Aorta (tissue), 5 donors: ENCODE measurements around the gene TBC1D20. TPM values are rescaled to one million over a fixed set of nuclear protein-coding genes. Genes with fewer than 3 reads are reported as not detected.

Experiments
- ATAC-seq: fragments of 200-7000 bp; cut with Tn5 transposase; one replicate; pipeline ENCODE4 v1.9.1; 2022; ENCODE audit warnings: moderate library complexity; ENCODE audit not compliant: low FRiP score
- DNase-seq, 2 donors: peaks; one replicate each; pipeline ENCODE4 v3.0.0-alpha.2; 2020
- H3K27ac ChIP-seq, 2 donors: one replicate each; pipeline ENCODE4 v1.5.1; 2013; ENCODE audit warnings: low read length in 2 of 2, mild to moderate bottlenecking in 2 of 2, moderate library complexity in 2 of 2, control low read depth in 1 of 2, inconsistent platforms in 1 of 2, low read depth in 1 of 2
- H3K27me3 ChIP-seq, 2 donors: one replicate each; pipeline ENCODE4 v1.6.1; 2013; ENCODE audit warnings: control low read depth in 1 of 2, low read length in 1 of 2, mild to moderate bottlenecking in 1 of 2, moderate library complexity in 1 of 2; ENCODE audit not compliant: insufficient read depth in 2 of 2, control insufficient read depth in 1 of 2
- H3K36me3 ChIP-seq, 2 donors: one replicate each; pipeline ENCODE4 v1.6.1; 2013; ENCODE audit warnings: control low read depth in 1 of 2, low read length in 1 of 2, mild to moderate bottlenecking in 1 of 2; ENCODE audit not compliant: insufficient read depth in 2 of 2, control insufficient read depth in 1 of 2
- H3K4me1 ChIP-seq, 2 donors: one replicate each; pipeline ENCODE4 v1.6.1; 2013; ENCODE audit warnings: low read length in 2 of 2, control low read depth in 1 of 2, mild to moderate bottlenecking in 1 of 2, moderate library complexity in 1 of 2; ENCODE audit not compliant: insufficient read depth in 2 of 2, control insufficient read depth in 1 of 2
- H3K4me3 ChIP-seq, 2 donors: one replicate each; pipeline ENCODE4 v1.5.1; 2013; ENCODE audit warnings: low read length in 2 of 2, control low read depth in 1 of 2, mild to moderate bottlenecking in 1 of 2
- H3K9me3 ChIP-seq: one replicate; pipeline ENCODE4 v1.6.1; 2013; ENCODE audit warnings: mild to moderate bottlenecking, low read length; ENCODE audit not compliant: control insufficient read depth
- WGBS, 2 donors: extraction: QIAGEN DNeasy Blood & Tissue Kit; methylation state at CpG; one replicate each; pipeline ENCODE4 v1.1.7; 2013; 5-methylcytosine and 5-hydroxymethylcytosine counted together
- intact Hi-C, 2 donors: fragments of 100-400 bp; cut with DNase I; formaldehyde crosslinking; loops; one replicate each; pipeline versions ENCODE4 v1.14.2 to v1.15.0; 2022
- polyA plus RNA-seq, 2 donors: library from polyadenylated mRNA; stranded (reverse); fragments of 200-250 nt; gene quantifications; one replicate each; pipeline ENCODE4 v1.2.3, GENCODE V29; 2013
- total RNA-seq, 2 donors: library from RNA; stranded (reverse); fragmentation: NEBNext Ultra II Directional; extraction: Animal tissue kit (Norgen Biotek cat#: 25700); gene quantifications; one replicate each; pipeline ENCODE4 v1.2.1, GENCODE V29; 2021
- donor health status: healthy with polysubstance abuse.
- donor health status: Bipolar disorder and iron deficiency.
- donor health status: DM: no; HTN: no; CAD: no.
- donor health status: DM: no; HTN: no; CAD: no.
- donor health status: DM: yes; HTN: yes; CAD: no.

TBC1D20 gene
- total and polyA plus RNA-seq, 4 donors: 9.5 to 39.1 (median 27.2) TPM

DNA sequence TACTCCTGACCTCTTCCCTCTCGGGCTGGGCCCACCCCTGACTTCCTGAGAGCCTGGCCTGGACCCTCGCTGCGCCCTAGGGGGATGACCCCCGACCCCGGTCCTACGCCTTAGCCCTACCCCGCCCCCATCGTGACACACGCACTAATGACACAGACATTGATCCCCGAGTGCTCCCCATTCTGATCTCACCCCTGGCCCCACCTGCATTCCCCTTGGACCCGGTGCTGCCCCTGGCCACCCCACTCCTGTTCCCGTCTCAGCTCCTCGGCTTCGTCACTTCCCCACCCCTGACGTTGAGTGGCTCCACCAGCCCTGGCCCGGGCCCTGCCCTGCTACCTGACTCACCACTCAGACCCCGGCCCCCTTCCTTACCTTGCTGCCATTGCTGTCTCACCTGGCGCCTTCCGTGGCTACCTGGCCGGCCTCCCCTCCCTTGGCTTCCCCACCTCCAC lies 42.1 kb downstream of the TBC1D20 start:
- DNase-seq: peak in 1 of 2 donors; percentile 55
- ATAC-seq: no peak
- H3K27ac ChIP-seq: no peak overlapping the region
- WGBS, 2 donors: 91 to 93% methylated on average over 18 to 20 of the region's 20 CpGs
- no peaks in the 10 kb centered on the region for H3K4me1 ChIP-seq
- intact Hi-C loops: no loop called here
- peaks cover 0 to 9% of the 10 kb centered on the region in 2 donors for H3K36me3 ChIP-seq
- no peaks in the 10 kb centered on the region for H3K27me3 ChIP-seq
- no peak overlapping the region for H3K4me3 ChIP-seq
- no peaks in the 10 kb centered on the region for H3K9me3 ChIP-seq

DNA sequence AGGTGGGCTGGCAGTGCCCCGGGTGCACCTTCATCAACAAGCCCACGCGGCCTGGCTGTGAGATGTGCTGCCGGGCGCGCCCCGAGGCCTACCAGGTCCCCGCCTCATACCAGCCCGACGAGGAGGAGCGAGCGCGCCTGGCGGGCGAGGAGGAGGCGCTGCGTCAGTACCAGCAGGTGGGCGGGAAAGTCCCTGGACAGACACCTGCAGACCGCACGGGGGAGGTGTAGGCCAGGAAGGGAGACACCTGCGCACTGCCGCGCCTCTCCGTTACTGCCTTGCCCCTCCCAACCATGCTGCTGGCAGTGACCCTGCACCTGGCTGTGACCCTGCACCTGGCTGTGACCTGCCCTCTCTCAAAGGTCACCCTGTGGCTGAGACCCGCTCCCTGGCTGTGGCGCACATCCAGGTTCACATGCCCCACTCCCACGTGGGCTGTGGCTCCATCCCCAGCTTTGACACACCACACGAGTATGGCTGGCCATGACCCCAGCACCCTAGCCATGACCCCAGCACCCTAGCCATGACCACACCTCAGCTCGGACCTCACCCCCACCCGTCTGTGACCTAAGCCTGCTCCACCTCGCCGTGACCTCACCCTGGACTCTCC lies 42.7 kb downstream of the TBC1D20 start:
- Histone ChIP-seq H3K27me3 (no peaks in the 10 kb centered on the region), H3K27ac (no peak overlapping the region), H3K4me1 (no peaks in the 10 kb centered on the region), H3K36me3 (peaks cover 0 to 9% of the 10 kb centered on the region in 2 donors), H3K9me3 (no peaks in the 10 kb centered on the region), H3K4me3 (no peak overlapping the region)
- WGBS, 2 donors: 91 to 92% methylated on average over 32 of the region's 32 CpGs
- intact Hi-C loops: no loop called here
- DNase-seq (no peak), ATAC-seq (peak; percentile 13)

DNA sequence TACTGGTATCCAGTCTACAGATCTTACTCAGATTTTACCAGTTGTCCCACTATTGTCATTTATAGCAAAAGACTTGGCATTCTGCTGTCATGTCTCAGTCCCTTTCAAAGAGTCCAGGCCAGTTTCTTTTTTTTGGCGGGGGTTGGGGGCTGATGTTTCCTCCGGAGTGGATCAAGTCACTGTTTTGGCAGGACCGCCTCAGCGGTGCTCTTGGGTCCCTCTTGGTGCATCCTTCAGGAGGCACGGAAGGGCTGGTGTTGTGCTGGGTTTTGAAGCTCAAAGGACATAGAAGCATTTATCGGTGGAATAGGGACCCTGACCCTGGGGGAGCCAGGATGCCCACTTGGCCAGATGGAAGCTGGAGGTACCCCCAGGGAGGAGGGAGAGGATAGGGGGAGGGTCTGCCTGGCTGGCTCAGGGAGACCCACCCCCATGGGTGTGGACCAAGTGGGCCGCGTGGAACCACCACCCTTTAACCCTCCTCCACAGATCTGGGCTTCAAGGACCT lies 43.4 kb downstream of the TBC1D20 start:
- no peaks in the 10 kb centered on the region for H3K27me3 ChIP-seq
- ATAC-seq (no peak), DNase-seq (peak in 1 of 2 donors; percentile 23)
- peaks cover 0 to 8% of the 10 kb centered on the region in 2 donors for H3K36me3 ChIP-seq
- intact Hi-C loops: no loop called here
- H3K4me1 ChIP-seq: no peaks in the 10 kb centered on the region
- no peak overlapping the region for H3K27ac ChIP-seq
- H3K9me3 ChIP-seq: no peaks in the 10 kb centered on the region
- 80 to 83% methylated on average over 8 of the region's 8 CpGs for WGBS, 2 donors
- H3K4me3 ChIP-seq: no peak overlapping the region

DNA sequence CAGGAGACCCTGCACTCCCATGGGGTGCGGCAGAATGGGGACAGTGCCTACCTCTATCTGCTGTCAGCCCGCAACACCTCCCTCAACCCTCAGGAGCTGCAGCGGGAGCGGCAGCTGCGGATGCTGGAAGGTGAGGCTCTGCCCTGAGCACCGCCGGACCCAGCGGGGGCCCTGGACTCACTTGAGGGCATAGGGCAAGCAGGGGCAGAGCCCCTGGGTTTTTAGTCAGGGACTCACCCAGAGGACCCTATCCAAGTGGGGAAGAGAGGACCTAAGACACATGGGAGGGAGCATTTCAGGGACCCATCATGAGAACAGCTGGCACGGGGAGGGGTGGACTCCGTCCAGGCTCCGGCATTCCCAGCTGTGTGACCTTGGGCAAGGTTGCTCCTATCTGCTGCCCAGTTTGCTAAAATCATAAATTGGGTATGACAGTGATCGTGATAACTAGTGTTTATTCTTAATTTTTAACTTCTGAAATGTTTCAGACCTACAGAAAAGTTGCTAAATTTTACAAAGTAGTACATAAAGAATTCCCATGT lies 44.5 kb downstream of the TBC1D20 start:
- Histone ChIP-seq H3K4me1 (no peaks in the 10 kb centered on the region), H3K27me3 (no peaks in the 10 kb centered on the region), H3K36me3 (peaks cover 0 to 8% of the 10 kb centered on the region in 2 donors), H3K4me3 (no peak overlapping the region), H3K27ac (no peak overlapping the region), H3K9me3 (no peaks in the 10 kb centered on the region)
- intact Hi-C loops: no loop called here
- ATAC-seq (no peak), DNase-seq (no peak)
- WGBS, 2 donors: 88 to 90% methylated on average over 12 of the region's 12 CpGs

DNA sequence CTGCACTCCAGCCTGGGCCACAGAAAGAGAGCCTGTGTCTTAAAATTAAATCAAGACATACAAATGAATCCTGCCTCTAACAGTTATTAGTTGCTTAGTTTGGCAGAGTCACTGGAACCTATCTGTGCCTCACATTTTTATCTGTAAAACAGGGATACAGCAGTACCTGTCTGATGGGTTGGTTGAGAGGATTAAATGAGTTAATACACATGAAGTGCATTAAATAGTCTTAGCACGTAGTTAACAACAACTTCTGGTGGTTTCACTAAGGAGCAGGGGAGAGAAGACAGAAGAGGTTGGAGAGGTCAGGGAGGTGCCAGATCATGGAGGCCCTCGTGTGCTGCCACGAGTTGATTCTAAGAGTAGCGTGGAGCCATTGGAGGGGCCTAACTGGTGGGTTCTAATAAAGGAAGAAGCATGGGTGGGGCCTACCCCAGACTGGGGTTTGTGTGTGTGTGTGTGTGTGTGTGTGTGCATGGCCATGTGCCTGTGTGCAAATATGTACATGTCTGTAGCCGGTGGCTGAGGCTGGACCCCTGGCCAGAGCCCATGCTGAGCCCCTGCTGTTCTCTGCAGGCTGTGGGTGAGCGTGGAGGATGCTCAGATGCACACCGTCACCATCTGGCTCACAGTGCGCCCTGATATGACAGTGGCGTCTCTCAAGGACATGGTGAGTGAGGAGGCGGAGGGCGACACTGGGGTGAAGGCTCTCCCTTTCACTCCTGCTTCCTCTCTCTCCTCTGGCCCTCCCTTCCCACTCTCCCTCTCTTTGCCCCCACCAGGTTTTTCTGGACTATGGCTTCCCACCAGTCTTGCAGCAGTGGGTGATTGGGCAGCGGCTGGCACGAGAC lies 45.2 kb downstream of the TBC1D20 start:
- Histone ChIP-seq H3K27ac (no peak overlapping the region), H3K4me3 (no peak overlapping the region), H3K36me3 (peaks cover 0 to 8% of the 10 kb centered on the region in 2 donors), H3K9me3 (no peaks in the 10 kb centered on the region), H3K27me3 (no peaks in the 10 kb centered on the region), H3K4me1 (no peaks in the 10 kb centered on the region)
- ATAC-seq (no peak), DNase-seq (no peak)
- 87% methylated on average over 13 of the region's 13 CpGs for WGBS, 2 donors
- intact Hi-C loops: no loop called here

DNA sequence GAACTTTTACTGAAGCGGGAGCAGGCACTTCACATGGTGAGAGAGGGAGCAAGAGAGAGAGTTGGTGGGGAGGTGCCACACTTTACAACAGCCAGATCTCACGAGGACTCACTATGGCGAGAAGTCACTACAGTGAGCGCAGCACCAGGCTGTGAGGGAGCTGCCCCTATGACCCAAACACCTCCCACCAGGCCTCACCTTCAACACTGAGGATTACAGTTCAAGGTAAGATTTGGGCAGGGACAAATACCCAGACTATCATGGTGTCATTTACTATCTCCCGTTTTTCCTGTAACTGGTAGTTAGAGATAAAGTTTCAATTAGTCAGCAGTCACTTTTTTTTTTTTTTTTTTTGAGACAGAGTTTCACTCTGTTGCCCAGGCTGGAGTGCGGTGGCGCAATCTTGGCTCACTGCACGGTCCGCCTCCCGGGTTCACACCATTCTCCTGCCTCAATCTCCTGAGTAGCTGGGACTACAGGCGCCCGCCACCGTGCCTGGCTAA lies 46.5 kb downstream of the TBC1D20 start:
- WGBS, 2 donors: 87 to 92% methylated on average over 13 of the region's 13 CpGs
- no peaks in the 10 kb centered on the region for H3K4me1 ChIP-seq
- no peaks in the 10 kb centered on the region for H3K9me3 ChIP-seq
- intact Hi-C loops: no loop called here
- H3K27ac ChIP-seq: no peak overlapping the region
- H3K27me3 ChIP-seq: no peaks in the 10 kb centered on the region
- no peak for DNase-seq
- no peak overlapping the region for H3K4me3 ChIP-seq
- ATAC-seq: no peak
- peaks cover 0 to 8% of the 10 kb centered on the region in 2 donors for H3K36me3 ChIP-seq

DNA sequence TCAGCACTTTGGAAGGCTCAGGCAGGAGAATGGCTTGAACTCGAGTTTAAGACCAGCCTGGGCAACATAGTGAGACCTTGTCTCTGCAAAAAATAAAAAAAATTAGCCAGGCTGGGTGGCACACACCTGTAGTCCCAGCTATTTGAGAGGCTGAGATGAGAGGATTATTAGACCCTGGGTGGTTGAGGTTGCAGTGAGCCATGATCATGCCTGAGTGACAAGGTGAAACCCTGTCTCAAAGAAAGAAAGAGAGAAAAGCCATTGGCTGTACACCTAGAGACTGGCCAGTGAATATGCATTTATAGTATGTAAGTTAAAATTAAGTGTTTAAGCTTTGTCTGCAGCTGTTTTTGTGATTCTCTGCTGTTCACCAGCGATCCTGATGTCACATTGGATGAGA lies 48.2 kb downstream of the TBC1D20 start:
- no peak for ATAC-seq
- Histone ChIP-seq H3K27me3 (no peaks in the 10 kb centered on the region), H3K36me3 (peaks cover 0 to 4% of the 10 kb centered on the region in 2 donors), H3K4me3 (no peak overlapping the region), H3K27ac (no peak overlapping the region), H3K9me3 (no peaks in the 10 kb centered on the region), H3K4me1 (no peaks in the 10 kb centered on the region)
- 80 to 87% methylated on average over 2 of the region's 2 CpGs for WGBS, 2 donors
- intact Hi-C loops: no loop called here
- no peak for DNase-seq

DNA sequence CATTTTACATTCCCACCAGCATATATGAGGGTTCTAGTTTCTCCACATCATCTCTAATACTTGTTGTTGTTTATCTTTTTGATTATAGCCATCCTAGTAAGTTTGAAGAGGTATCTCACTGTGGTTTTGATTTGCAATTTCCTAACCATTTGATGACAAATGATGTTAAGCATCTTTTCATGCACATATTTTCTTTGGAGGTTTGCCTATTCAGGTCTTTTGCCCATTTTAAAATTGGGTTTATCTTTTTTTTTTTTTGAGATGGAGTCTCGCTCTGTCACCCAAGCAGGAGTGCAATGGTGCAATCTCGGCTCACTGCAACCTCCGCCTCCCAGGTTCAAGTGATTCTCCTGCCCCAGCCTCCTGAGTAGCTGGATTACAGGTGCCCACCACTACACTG lies 50.3 kb downstream of the TBC1D20 start:
- Histone ChIP-seq H3K27ac (no peak overlapping the region), H3K36me3 (peaks cover 0 to 4% of the 10 kb centered on the region in 2 donors), H3K4me1 (no peaks in the 10 kb centered on the region), H3K9me3 (no peaks in the 10 kb centered on the region), H3K27me3 (no peaks in the 10 kb centered on the region), H3K4me3 (no peak overlapping the region)
- ATAC-seq (no peak), DNase-seq (no peak)
- intact Hi-C loops: no loop called here
- WGBS, 2 donors: 84 to 98% methylated on average over 3 of the region's 3 CpGs
